ENCODE data around the gene PREB.

DNA sequence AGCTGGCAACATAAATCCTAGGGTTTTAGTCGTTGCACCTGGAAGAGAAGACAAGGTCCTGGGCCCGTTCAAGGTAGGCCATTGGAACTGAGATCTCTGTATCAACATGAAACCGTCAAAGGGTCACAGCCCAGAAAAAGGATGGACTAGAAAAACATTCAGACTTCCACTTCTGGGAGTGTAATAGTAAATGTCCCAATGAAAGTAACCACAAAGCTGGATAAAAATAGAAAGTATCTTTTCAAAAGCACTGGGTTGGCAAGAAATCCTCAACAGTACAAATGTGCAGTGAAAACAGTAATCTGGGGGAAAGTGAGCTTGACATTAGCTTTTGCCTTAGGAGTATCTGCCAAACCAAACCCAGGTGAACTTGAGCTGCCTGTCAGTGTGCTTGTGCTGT, 28.5 kb downstream of the PREB start:
- TF ChIP-seq, protein P1, sequence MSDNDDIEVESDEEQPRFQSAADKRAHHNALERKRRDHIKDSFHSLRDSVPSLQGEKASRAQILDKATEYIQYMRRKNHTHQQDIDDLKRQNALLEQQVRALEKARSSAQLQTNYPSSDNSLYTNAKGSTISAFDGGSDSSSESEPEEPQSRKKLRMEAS (IDR thresholded peaks at IDR 0.05) = no peak
- TF ChIP-seq YY1 (IDR thresholded peaks at IDR 0.05; ENCODE audit: low read depth) (no peak), RAD21 (IDR thresholded peaks at IDR 0.05; ENCODE audit: low read depth) (no peak), CEBPB (IDR thresholded peaks at IDR 0.05) (no peak), NFIC (IDR thresholded peaks at IDR 0.05) (no peak)

Data from Ishikawa (cell line).